ENCODE results near the gene KCNH6. TPM values are rescaled to one million over a fixed set of nuclear protein-coding genes. Genes with fewer than 3 reads are reported as not detected.

KCNH6 gene
- total RNA-seq, 1 donor from 2014 or later = not detected

DNA sequence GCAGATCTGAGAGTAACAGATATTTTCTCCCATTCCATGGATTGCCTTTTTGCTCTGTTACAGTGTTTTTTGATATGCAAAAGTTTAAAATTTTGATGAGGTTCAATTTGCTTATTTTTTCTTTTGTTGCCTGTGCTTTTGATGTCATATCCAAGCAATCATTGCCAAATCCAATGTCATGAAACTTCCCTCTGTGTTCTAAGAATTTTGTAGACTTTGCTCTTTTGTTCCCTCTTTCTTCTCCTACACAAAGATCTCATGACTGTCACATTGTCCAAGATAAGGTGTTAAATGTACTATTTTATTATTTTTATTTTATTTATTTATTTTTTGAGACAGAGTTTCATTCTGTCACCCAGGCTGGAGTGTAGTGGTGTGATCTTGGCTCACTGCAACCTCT lies 18.9 kb upstream of the KCNH6 start:
- DNase-seq (ENCODE audit: low spot score) = no peak

DNA sequence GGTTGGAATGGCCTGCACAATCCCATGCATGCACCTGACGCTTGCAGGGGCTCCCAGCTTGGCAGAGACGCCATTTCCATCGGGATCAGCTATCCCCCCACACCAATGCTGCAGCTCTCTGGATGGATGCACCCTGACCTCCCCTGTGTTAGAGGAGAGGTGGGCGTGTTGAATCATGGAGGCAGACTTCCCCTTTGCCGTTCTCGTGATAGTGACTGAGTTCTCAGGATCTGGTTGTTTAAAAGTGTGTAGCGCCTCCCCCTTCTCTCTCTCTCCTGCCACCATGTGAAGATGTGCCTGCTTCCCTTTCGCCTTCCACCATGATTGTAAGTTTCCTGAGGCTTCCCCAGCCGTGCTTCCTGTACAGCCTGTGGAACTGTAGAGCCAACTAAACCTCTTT lies 17.8 kb upstream of the KCNH6 start:
- DNase-seq (ENCODE audit: low spot score) = no peak

DNA sequence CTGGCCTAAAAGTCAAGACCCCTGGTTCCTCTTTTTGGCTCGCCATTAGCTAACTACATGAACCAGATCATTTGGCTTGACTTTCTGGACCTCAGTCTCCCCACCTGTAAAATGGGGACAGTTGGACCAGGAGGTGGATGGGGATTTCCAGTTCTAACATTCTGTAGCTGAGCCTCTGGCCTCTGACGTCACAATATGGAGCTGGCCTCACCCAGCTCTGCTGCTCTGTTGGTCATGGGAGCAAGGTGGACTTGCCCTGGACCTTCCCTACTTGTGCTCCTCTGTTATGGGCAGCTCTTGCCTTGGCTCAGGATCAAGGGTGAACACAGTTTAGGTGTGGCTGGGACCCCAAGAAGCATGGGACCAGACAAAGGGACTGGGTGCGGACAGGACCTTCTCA lies 16.5 kb upstream of the KCNH6 start:
- no peak for DNase-seq (ENCODE audit: low spot score)

DNA sequence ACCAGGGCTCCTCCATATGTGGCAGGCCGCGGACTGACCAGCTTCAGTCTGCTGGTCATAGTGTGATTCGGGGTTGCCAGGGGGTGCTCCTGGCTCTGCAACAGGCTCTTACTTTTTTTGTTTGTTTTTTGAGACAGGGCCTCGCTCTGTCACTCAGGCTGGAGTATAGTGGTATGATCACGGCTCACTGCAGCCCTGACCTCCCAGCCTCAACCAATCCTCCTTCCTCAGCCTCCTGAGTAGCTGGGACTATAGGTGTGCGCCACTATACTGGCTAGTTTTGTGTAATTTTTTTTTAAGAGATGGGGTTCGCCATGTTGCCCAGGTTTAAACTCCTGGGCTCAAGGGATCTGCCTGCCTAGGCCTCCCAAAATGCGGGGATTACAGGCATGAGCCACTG lies 11.8 kb upstream of the KCNH6 start:
- no peak for DNase-seq (ENCODE audit: low spot score)

DNA sequence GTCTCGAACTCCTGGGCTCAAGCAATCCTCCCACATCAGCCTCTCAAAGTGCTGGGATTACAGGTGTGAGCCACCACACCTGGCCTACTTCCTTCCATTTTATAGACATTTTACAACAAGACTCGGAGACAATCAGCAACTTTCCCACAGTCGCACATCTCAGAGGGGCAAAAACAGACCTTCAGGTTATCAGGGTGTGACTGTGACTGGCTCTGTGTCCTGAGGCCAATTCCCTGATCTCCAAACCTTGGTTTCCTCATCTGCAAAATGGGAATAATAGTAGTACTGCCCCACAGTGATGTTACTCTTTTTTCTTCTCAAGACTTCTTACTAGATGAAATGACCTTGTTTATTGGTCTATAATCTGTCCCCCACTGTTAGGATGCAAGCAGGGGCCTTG lies 10.8 kb upstream of the KCNH6 start:
- no peak for DNase-seq (ENCODE audit: low spot score)

DNA sequence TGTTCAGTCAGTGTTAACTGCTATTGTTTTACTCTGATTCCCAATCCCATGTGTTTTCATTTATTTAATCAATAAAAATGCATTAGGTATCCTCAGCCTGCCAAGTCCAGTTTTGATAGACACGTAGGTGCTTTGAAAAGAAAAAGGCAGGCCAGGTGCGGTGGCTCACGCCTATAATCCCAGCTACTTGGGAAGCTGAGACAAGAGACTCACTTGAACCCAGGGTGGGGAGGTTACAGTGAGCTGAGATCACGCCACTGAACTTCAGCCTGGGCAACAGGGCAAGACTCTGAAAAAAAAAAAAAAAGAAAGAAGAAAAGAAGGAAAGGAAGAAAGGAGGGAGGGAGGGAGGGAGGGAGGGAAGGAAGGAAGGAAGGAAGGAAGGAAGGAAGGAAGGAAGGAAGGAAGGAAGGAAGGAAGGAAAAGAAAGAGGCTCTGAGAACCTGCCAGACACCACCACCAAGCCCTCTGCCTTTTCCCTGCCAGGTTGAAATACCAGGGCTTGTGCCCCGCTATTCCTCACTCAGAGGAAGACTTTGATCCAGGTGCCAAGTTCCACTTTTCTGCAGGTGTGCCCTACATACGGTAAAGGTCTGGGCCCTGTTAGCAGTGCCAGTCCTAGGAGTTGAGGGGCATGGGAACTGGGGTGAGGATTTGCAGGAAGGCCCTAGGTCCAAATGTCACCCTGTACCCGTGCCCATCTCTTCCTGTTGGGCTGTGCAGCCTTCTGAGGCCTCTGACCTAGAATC lies 10.1 kb upstream of the KCNH6 start:
- DNase-seq (ENCODE audit: low spot score) = no peak

DNA sequence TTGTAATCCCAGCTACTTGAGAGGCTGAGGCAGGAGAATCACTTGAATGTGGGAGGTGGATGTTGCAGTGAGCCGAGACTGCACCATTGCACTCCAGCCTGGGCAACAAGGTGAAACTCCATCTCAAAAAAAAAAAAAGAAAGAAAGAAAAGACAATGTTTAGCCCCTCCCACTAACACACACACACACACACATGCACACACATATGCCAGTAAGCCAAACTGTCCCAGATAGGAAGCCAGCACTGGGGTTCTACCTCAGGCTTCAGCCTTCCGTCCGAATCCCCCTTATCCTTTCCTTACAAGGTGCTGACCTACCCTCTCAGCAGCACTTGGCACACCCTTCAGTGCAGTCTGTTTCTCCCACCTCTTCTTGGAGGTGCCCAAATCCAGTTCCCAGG lies 8.7 kb upstream of the KCNH6 start:
- no peak for DNase-seq (ENCODE audit: low spot score)

DNA sequence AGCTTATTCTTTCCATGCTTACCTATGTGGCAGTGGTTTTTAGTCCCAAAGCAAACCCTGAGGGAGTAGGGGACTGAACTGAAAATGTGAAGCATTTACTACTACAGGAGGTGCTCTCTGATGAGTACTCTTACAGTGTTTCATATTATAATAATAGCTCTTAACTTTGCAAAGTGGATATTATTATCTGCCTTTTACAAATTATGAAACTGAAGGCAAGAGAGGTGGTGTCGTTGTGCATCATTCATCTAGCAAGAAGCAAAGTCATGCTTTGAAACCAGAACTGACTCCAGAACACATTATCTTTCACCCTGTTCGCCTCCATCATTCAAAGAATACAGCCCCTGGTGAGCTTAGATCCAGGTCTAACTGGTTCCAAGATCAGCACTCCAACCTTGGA lies 8.2 kb upstream of the KCNH6 start:
- no peak for DNase-seq (ENCODE audit: low spot score)

DNA sequence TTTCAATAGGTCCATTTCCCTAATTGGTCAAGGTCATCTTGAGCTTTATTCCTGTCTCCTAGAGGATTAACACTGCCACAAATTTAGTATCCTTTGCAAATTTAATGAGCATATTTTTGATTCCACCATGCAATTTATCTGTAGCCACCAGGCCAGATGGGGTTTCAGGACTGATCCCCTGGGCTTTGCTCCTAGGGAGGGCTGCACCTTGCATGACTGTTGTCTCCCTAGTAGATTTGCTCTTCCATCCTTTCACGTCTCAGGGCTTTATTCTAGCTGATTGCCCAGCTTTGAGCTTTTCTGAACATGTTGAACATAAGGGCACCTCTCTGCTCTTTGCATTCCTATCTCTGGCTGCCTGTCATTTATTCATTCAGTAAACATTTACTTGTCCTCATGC lies 7.7 kb upstream of the KCNH6 start:
- DNase-seq (ENCODE audit: low spot score) = no peak

DNA sequence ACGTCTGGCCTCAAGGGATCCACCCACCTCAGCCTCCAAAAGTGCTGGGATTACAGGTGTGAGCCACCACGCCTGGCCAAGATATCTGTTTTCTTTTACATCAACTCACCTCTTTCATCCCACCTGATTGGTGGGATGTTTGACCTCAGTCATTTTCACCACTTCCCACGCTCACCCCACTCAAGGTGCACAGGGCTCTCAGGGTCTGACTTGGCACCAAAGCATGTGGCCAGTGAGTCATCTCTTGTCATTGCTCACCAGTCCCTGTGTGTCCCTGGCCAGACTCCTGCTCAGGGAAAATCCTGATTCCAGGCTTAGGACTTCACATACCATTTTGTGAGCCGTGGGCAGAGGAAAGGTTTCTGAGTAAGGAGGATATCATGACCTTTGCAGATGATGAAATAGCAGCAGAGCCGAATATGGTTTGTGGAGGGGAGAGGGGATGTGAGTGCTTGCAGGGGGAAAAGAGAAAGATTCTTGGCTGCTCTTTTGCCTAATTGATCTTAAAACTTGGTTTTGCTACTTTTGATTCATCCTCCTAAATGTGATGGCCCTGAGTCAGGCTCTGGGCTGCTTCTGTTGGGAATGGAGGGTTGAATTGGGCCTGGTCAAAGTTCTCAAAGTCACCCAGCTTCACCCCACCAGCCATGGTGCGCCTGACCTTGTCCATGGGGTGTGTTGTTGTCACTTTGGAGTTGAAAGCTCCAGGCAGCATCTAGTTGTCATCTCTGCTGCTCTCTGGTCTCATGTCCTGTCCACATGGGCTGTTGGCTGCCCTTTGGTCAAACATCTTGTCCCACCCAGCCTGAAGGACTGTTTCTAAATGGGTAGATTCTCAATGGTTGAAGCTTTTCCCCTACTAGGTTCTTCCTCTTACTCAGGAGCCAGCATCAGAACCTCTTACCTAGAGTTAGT lies 6.0 kb upstream of the KCNH6 start:
- no peak for DNase-seq (ENCODE audit: low spot score)

DNA sequence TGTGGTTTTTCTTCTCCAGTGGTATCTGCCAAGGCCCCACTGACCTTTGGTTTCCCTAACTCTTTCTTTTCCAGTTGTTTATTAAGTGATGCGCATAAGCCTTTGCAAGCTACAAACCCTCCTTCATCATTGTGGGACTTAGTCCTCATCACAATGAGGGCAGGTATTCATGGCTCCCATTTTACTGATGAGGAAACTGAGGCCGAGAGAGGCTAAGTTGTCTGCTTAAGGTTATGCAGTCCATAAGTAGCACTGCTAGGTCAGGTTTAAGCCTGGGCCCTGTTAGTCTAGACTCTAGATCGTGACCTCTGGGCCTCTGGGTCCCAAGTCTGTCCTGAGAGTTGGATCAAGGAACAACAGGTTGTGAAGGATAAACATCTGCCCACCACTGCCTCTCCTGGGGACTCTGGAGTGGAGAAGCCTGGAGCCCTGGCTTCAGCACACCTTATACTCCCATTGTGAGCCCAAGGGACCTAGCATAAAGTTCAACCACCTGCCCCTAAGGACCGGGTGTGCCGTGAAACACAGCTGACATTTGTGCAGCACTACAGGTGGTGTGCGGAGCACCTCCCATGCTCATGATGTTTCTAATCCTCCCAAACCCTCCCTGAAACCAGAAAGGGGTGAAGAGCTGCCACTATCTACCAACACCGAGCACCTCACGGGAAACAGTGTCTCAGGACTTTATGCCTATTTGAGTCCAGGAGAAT lies 5.2 kb upstream of the KCNH6 start:
- no peak for DNase-seq (ENCODE audit: low spot score)

DNA sequence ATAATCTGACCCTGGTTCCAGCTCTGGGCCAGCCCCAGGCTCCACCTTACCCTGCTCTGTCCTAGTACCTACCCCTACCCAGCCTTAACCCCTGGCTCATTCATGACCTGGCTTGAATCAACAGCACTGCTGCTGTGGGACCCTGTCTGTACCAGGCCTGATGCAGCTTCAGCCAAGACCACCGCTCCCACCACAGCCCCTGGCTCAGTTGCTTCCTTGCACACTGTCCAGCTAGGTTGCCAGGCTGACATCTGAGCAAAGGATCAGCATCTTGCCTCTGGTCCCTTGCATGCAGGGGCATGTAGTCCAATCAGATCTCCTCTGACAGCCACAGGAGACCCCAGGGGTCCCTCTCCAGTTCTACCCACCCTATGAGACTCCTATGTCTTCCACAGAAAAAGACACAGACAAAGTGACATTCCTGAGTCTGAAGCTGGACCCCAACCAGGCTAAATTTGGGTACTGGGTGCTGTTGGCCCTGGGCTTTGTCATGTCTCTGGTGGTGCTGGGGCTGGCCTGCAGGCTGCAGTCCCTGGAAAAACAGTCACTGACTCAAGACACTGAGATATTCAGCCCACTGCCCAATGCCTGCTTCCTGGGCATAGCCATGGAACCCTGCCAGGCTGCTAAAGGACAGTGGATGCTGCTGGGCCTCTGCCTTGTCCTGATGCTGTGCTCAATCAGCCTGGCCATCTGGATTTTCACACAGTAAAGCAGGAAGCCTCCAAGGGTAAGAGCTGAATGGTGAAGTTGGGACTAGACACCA lies 3.9 kb upstream of the KCNH6 start:
- DNase-seq (ENCODE audit: low spot score) = no peak

DNA sequence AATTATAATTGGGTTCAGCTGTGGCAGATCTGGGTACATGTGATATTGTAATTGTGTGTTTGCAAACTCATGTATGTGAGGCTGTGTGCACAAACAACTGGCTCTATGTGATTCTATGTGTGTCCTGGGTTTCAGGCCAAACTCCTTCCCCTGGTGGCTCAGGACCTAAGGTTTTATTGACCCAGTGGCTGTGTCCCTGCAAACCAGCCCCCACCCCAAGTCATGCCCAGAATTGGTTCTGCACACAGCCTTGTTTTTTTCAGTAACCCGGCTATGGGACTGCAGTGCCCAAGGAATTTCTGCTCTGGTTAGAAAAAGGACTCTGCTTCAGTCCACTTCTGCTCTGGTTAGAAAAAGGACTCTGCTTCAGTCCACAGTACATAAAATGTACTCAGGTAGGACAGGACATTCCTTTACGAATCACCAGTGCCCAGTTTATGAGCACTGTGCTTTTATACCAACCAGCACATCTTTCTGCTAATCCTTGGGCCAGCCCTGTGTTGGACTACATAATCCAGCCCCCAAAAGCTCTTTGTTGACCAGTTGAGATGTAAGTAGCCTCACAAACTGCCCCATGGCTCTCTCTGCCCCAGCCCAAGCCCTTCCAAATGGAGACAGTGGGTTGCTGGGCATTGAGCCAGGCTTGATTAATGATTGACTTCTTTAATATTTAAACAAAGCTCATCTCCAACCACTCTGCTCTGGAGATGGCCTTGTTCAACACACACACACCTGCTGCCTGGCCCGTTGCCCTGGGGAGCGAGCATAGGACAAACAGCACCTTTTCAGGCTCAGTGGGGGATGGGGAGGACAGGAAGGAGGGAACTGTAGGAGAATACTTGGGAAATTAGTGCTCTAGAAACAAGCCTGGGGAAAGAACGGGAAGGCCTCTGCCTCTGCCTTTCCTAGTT lies 2.9 kb upstream of the KCNH6 start:
- DNase-seq (ENCODE audit: low spot score) = no peak

DNA sequence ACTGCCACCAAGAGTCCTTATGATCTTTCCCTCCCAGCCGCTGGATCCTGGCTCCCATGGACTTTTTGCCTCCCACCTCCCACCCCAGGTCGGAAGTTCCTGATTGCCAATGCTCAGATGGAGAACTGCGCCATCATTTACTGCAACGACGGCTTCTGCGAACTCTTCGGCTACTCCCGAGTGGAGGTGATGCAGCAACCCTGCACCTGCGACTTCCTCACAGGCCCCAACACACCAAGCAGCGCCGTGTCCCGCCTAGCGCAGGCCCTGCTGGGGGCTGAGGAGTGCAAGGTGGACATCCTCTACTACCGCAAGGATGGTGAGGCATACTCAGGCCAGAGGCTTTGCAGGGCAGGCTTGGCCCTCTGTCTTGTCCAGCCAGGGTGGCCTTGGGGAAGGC lies 893 bp downstream of the KCNH6 start:
- DNase-seq (ENCODE audit: low spot score) = no peak

DNA sequence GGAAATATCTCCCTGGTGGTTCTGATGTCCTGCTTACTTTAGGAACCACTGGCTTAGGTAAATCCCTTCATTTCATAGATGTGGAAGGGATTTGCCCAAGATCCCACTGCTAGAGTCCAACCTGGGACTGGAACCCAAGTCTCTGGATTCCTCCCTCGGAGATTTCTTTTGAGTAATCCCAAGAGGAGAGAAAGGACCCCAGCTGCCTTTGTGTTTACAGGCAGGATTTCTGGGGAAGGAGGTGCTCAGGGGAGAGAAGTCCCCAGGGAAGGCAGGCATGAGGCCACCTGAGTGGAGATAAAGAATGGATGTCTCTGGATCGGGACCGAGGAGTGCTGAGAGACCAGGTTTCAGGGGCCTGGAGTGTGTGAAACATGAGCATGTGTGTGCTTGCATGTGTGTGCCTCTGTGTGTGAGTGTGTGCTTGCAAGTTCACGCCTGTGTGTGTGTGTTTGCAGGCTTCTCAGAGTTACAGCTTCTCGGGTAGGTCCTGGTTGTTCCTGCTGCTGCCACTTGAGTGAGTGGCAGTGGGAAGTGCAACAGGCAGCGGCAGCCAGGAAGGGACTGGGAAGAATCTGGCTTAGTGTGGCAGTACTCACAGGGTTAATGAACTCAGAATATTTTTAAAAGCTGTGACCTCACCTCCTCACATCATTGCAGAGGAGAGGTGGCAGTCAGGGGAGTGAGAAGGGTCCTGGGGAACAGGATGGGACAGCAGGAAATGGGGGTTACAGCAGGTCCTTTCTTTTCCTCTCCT lies 2.2 kb downstream of the KCNH6 start:
- no peak for DNase-seq (ENCODE audit: low spot score)

DNA sequence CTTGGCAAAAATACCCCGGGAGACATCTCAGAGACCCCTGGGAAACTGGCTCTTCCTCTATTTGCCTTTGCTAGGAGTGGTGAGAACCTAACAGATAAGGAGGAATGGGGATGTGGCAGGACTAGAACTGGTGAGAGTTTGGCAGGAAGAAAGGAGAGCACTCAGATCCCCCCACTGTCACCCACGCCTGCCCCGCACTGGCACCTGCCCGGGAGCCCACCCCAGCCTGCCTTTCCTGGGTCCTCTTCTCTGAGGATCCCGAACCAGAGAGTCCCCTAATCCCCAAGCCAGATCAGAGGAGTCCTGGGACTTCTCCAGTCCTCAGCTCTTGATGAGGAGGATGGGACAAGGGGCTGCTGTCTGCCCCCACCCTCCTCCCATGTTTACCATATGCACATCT lies 3.7 kb downstream of the KCNH6 start:
- DNase-seq (ENCODE audit: low spot score) = no peak

DNA sequence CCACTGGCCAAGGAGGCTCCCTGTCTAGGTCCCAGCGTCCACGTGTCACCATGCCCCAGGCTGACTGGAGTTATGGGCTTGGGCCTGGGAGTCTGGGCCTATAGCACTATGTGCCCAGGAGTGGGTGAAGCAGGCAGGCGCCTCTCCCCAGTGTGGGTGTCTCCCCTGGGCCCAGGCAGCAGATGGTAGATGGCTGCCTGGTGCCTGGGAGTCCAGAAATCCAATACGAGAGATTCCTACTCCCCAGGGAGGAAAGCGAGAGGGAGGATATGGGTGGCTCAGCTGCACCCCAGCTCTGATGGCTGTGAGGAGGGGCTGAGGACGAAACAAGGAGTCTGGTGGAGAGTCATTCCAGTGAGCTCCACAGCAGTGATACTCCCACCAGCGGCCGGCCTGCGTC lies 5.0 kb downstream of the KCNH6 start:
- DNase-seq (ENCODE audit: low spot score) = no peak

DNA sequence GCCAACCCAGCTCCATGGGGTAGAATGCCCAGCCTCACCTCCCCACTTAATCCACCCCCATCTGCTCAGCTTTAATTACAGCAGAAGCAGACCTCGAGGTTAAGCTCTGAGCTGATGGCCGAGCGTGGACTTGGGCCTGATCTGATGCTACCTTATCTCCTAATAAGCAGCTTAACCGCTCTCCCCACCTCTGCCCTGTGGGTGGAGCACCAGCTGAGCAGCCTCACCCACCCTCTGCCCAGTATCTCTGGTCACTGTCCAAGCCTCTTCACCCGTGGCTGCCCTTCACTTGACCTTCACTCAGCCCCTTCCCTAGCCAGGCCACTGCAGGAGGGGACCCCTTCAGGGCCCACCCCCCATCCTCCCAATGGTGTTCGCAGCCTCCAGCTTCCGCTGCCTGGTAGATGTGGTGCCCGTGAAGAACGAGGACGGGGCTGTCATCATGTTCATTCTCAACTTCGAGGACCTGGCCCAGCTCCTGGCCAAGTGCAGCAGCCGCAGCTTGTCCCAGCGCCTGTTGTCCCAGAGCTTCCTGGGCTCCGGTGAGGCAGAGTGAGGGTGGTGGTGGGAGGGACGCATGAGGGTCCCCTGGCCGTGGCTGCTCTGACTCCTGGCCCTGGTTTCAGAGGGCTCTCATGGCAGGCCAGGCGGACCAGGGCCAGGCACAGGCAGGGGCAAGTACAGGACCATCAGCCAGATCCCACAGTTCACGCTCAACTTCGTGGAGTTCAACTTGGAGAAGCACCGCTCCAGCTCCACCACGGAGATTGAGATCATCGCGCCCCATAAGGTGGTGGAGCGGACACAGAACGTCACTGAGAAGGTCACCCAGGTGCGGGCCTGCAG lies 6.8 kb downstream of the KCNH6 start:
- DNase-seq (ENCODE audit: low spot score) = no peak
